Colonic mucosa (tissue), 4 donors: Measurements from ENCODE around the gene CYP2U1. TPM values are rescaled to one million over a fixed set of nuclear protein-coding genes. Genes with fewer than 3 reads are reported as not detected.

ENCODE experiments used
- DNase-seq: peaks from one replicate; pipeline ENCODE4 v3.0.0-alpha.2; 2020
- H3K27ac ChIP-seq: fragments of 200-600 bp; one replicate; pipeline ENCODE4 v1.8.0; 2021
- H3K27me3 ChIP-seq: fragments of 200-600 bp; one replicate; pipeline ENCODE4 v1.8.0; 2021
- H3K36me3 ChIP-seq: fragments of 200-600 bp; one replicate; pipeline ENCODE4 v1.8.0; 2021
- H3K4me1 ChIP-seq: fragments of 200-600 bp; one replicate; pipeline ENCODE4 v1.8.0; 2021; ENCODE audit warnings: mild to moderate bottlenecking
- H3K4me3 ChIP-seq: fragments of 200-600 bp; one replicate; pipeline ENCODE4 v1.8.0; 2021
- H3K9ac ChIP-seq, 2 donors: one replicate each; pipeline ENCODE4 v1.7.0; 2013; ENCODE audit warnings: control low read depth in 2 of 2, low read depth in 2 of 2, low read length in 2 of 2
- H3K9me3 ChIP-seq: fragments of 200-600 bp; one replicate; pipeline ENCODE4 v1.8.0; 2021
- CTCF ChIP-seq: fragments of 200-600 bp; IDR thresholded peaks from one replicate; pipeline ENCODE4 v1.8.0; 2022; ENCODE audit warnings: antibody characterized with exemption, mild to moderate bottlenecking
- intact Hi-C: fragments of 100-400 bp; cut with DNase I; formaldehyde crosslinking; loops from one replicate; pipeline ENCODE4 v1.14.1; 2022
- total RNA-seq, 2 donors: library from RNA; stranded (reverse); fragmentation: NEBNext Ultra II Directional in 1 of 2; extraction: Animal tissue kit (Norgen Biotek cat#: 25700) in 1 of 2; gene quantifications; one replicate each; pipeline ENCODE4 v1.2.1, GENCODE V29; 2021
- donor health status: healthy.
- donor health status: DM: no; HTN: no; CAD: no.
- donor health status: DM: no; HTN: no; CAD: no.

CYP2U1 gene
- total RNA-seq, 2 donors from 2014 or later = 2.4 to 4.2 TPM

- TF ChIP-seq CTCF = no peak
- H3K27me3 ChIP-seq = no peaks in the 10 kb centered on the region
Observed at GRCh38 chr4:107939307-107939706, 8.0 kb downstream of the CYP2U1 start.

GRCh38 chr4:107945809-107946208, 14.5 kb downstream of the CYP2U1 start:
- Histone ChIP-seq H3K27me3 (no peaks in the 10 kb centered on the region), H3K4me3 (no peak overlapping the region), H3K4me1 (no peaks in the 10 kb centered on the region), H3K9me3 (no peaks in the 10 kb centered on the region), H3K36me3 (no peaks in the 10 kb centered on the region), H3K9ac (no peak overlapping the region), H3K27ac (no peak overlapping the region)
- no peak for DNase-seq
- intact Hi-C loops = no loop called here
- no peak for TF ChIP-seq CTCF

More at GRCh38 chr4:107939307-107939706, 8.0 kb downstream of the CYP2U1 start:
- DNase-seq = no peak
- Histone ChIP-seq H3K27ac (no peak overlapping the region), H3K4me1 (no peaks in the 10 kb centered on the region), H3K9ac (no peak overlapping the region), H3K36me3 (no peaks in the 10 kb centered on the region), H3K9me3 (no peaks in the 10 kb centered on the region), H3K4me3 (no peak overlapping the region)
- intact Hi-C loops = loop anchor here (5.0 kb wide), 1 partner anchor 38 kb away; no protein-coding TSS in a partner anchor

GRCh38 chr4:107950746-107951540, 19.6 kb downstream of the CYP2U1 start:
- Histone ChIP-seq H3K4me3 (no peak overlapping the region), H3K4me1 (no peaks in the 10 kb centered on the region), H3K27me3 (no peaks in the 10 kb centered on the region), H3K9me3 (no peaks in the 10 kb centered on the region), H3K36me3 (no peaks in the 10 kb centered on the region), H3K9ac (no peak overlapping the region), H3K27ac (no peak overlapping the region)
- intact Hi-C loops = no loop called here
- no peak for TF ChIP-seq CTCF
- DNase-seq = no peak

GRCh38 chr4:107951551-107951950, 20.2 kb downstream of the CYP2U1 start:
- H3K36me3 ChIP-seq = no peaks in the 10 kb centered on the region
- H3K9ac ChIP-seq = no peak overlapping the region
- H3K4me3 ChIP-seq = no peak overlapping the region
- no peak for DNase-seq
- intact Hi-C loops = no loop called here
- no peak for TF ChIP-seq CTCF
- H3K27me3 ChIP-seq = no peaks in the 10 kb centered on the region
- no peaks in the 10 kb centered on the region for H3K9me3 ChIP-seq
- H3K4me1 ChIP-seq = no peaks in the 10 kb centered on the region
- no peak overlapping the region for H3K27ac ChIP-seq

- no peaks in the 10 kb centered on the region for H3K9me3 ChIP-seq
- no peak overlapping the region for H3K4me3 ChIP-seq
- H3K4me1 ChIP-seq = no peaks in the 10 kb centered on the region
- no peaks in the 10 kb centered on the region for H3K36me3 ChIP-seq
- H3K9ac ChIP-seq = no peak overlapping the region
- H3K27ac ChIP-seq = no peak overlapping the region
- H3K27me3 ChIP-seq = no peaks in the 10 kb centered on the region
- no peak for DNase-seq
- intact Hi-C loops = no loop called here
- TF ChIP-seq CTCF = no peak
Observed at GRCh38 chr4:107956011-107956410, 24.7 kb downstream of the CYP2U1 start.
